ENCODE results near the gene ANKMY1. TPM values are rescaled to one million over a fixed set of nuclear protein-coding genes. Genes with fewer than 3 reads are reported as not detected.

ANKMY1 gene
- total RNA-seq, 1 donor: 5.2 TPM

DNA sequence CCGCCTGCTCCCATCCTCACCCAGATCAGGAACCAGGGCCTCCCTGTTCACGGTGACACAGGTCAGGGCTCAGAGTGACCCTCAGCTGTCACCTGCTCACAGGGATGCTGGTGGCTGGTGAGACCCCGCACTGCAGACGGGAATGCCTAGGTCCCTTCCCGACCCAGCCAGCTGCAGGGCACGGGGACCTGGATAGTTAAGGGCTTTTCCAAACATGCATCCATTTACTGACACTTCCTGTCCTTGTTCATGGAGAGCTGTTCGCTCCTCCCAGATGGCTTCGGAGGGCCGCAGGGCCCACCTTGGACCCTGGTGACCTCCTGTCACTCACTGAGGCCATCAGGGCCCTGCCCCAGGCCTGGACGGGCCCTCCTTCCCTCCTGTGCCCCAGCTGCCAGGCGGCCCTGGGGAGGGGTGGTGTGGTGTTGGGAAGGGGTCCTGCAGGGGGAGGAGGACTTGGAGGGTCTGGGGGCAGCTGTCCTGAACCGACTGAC lies 90.6 kb downstream of the ANKMY1 start:
- TF ChIP-seq, protein P1, sequence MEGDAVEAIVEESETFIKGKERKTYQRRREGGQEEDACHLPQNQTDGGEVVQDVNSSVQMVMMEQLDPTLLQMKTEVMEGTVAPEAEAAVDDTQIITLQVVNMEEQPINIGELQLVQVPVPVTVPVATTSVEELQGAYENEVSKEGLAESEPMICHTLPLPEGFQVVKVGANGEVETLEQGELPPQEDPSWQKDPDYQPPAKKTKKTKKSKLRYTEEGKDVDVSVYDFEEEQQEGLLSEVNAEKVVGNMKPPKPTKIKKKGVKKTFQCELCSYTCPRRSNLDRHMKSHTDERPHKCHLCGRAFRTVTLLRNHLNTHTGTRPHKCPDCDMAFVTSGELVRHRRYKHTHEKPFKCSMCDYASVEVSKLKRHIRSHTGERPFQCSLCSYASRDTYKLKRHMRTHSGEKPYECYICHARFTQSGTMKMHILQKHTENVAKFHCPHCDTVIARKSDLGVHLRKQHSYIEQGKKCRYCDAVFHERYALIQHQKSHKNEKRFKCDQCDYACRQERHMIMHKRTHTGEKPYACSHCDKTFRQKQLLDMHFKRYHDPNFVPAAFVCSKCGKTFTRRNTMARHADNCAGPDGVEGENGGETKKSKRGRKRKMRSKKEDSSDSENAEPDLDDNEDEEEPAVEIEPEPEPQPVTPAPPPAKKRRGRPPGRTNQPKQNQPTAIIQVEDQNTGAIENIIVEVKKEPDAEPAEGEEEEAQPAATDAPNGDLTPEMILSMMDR (IDR thresholded peaks at IDR 0.05; ENCODE audit: insufficient read depth, low read depth, low read length): no peak
- H3K4me3 ChIP-seq (ENCODE audit: low read depth, low read length): no peak overlapping the region
- no peak for DNase-seq (ENCODE audit: low read depth)

DNA sequence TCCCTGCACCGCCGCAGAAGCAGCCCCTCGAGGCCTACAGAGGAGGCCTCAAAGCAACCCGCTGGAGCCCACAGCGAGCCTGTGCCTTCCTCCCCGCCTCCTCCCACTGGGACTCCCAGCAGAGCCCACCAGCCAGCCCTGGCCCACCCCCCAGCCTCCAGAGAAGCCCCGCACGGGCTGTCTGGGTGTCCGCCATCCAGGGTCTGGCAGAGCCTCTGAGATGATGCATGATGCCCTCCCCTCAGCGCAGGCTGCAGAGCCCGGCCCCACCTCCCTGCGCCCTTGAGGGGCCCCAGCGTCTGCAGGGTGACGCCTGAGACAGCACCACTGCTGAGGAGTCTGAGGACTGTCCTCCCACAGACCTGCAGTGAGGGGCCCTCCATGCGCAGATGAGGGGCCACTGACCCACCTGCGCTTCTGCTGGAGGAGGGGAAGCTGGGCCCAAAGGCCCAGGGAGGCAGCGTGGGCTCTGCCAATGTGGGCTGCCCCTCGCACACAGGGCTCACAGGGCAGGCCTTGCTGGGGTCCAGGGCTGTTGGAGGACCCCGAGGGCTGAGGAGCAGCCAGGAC lies 91.1 kb downstream of the ANKMY1 start:
- DNase-seq (ENCODE audit: low read depth): no peak
- TF ChIP-seq, protein P1 (IDR thresholded peaks at IDR 0.05; ENCODE audit: insufficient read depth, low read depth, low read length): no peak
- no peak overlapping the region for H3K4me3 ChIP-seq (ENCODE audit: low read depth, low read length)

DNA sequence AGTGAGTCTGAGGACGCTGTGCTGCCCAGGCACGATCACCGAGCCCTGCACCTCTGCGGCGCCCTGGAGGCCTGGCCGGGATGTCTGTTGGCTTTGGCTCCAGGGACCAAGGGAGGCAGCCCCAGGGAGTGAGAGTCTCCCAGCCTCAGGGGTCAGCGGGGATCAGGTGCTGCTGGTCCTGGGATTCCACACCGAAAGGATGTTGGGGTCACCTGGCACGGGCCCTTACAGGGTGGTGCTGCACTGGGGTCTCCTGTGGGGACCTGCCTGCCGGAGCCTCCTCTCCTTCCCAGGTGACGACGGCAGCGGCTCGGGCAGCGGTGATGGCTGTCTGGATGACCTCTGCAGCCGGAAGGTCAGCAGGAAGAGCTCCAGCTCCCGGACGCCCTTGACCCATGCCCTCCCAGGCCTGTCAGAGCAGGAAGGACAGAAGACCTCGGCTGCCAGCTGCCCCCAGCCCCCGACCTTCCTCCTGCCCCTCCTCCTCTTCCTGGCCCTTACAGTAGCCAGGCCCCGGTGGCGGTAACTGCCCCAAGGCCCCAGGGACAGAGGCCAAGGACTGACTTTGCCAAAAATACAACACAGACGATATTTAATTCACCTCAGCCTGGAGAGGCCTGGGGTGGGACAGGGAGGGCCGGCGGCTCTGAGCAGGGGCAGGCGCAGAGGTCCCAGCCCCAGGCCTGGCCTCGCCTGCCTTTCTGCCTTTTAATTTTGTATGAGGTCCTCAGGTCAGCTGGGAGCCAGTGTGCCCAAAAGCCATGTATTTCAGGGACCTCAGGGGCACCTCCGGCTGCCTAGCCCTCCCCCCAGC lies 91.8 kb downstream of the ANKMY1 start:
- TF ChIP-seq, protein P1 (IDR thresholded peaks at IDR 0.05; ENCODE audit: insufficient read depth, low read depth, low read length): no peak
- H3K4me3 ChIP-seq (ENCODE audit: low read depth, low read length): no peak overlapping the region
- no peak for DNase-seq (ENCODE audit: low read depth)

DNA sequence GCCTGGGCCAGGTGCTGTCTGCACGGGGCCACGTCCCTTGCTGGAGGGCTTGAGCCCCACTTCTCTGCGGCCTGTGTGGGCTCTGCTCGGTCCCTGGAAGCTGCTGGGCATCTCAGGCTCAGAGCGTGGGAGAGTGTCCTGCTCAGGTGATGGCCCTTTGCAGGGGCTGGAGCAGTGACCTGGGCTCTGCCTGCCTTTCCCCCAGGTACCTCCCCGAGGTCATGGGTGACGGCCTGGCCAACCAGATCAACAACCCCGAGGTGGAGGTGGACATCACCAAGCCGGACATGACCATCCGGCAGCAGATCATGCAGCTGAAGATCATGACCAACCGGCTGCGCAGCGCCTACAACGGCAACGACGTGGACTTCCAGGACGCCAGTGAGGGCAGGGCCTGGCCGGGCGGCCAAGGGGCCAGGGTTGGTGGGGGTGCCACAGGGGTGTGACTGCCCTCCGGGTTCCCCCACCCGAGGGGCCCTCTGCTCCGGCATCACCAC lies 92.5 kb downstream of the ANKMY1 start:
- DNase-seq (ENCODE audit: low read depth): no peak
- no peak overlapping the region for H3K4me3 ChIP-seq (ENCODE audit: low read depth, low read length)
- TF ChIP-seq, protein P1 (IDR thresholded peaks at IDR 0.05; ENCODE audit: insufficient read depth, low read depth, low read length): no peak

DNA sequence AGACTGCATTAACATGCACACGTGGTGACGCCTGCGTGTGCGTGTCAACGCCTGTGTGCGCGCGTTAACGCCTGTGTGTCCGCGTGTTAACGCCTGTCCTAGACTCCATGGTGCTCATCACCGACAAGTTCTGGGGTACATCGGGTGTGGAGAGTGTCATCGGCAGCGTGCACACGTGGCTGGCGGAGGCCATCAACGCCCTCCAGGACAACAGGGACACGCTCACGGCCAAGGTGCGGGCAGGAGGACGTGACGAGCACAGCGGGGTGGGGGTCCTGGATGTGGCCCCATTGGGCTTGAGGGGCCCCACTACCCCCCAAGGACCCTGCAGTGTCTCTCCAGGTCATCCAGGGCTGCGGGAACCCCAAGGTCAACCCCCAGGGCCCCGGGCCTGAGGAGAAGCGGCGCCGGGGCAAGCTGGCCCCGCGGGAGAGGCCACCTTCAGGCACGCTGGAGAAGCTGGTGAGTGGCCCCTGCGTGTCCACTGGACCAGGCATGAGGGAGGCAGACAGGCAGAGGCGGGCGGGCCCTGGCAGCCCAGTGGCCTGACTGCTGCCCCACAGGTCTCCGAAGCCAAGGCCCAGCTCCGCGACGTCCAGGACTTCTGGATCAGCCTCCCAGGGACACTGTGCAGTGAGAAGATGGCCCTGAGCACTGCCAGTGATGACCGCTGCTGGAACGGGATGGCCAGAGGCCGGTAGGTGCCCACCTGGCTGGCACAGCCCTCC lies 93.1 kb downstream of the ANKMY1 start:
- TF ChIP-seq, protein P1 (IDR thresholded peaks at IDR 0.05; ENCODE audit: insufficient read depth, low read depth, low read length): no peak
- no peak overlapping the region for H3K4me3 ChIP-seq (ENCODE audit: low read depth, low read length)
- DNase-seq (ENCODE audit: low read depth): no peak

DNA sequence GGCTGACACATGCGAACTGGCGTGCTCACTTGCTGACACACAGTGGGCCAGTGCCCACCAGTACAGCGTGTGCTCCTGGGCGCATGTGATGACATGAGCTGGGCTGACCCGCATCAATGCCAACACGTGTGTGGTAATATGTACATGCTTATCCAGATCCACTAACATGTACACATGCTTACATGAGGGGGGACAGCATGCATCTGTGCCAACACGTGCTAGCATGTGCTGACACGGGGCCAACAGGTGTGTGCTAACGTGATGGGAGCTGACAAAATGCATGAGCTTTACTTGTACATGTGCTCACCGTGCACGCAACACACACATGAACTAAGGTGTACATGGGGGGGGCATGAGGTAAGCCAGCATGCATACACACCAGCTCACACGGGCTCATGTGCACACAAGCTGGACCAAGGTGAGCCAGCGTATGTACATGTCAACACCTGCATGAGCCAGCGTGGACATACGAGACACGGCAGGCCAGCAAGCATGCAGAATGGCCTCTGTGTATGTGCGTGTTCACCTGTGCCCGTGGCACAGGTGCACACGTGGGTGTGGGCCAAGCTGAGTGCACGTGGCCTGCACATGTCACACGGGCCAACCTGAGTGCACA lies 93.8 kb downstream of the ANKMY1 start:
- TF ChIP-seq, protein P1 (IDR thresholded peaks at IDR 0.05; ENCODE audit: insufficient read depth, low read depth, low read length): no peak
- DNase-seq (ENCODE audit: low read depth): no peak

More for the DNA sequence above, 93.8 kb downstream of the ANKMY1 start:
- no peak overlapping the region for H3K4me3 ChIP-seq (ENCODE audit: low read depth, low read length)
